HepG2 (cell line): ENCODE data around the gene PFDN1. TPM values are rescaled to one million over a fixed set of nuclear protein-coding genes. Genes with fewer than 3 reads are reported as not detected.

Experiments used
- ATAC-seq: fragments of 200-7000 bp; cut with Tn5 transposase; 3 replicates; pipeline ENCODE4 v1.9.1; 2020; ENCODE audit warnings: mild to moderate bottlenecking, moderate library complexity
- BruUV-seq: library from RNA; stranded (reverse); fragments of 400-500 nt; replicated peaks from 2 replicates; lab custom pipeline; 2021; lab: Mats Ljungman, UMichigan
- CTCF ChIA-PET: fragments of 300-600 bp; formaldehyde crosslinking; extraction: SDS; loops from one replicate; lab custom pipeline; 2021; ENCODE audit warnings: low total read pairs, inconsistent platforms, low intra/inter-chr PET ratio; lab: Yijun Ruan, JAX
- POLR2A ChIA-PET: fragments of 350-600 bp; sonication (Branson Sonifier 250); formaldehyde crosslinking; loops from one replicate; lab custom pipeline; 2020; ENCODE audit warnings: antibody characterized with exemption, inconsistent platforms; lab: Yijun Ruan, JAX
- DNase-seq: peaks from one replicate; pipeline ENCODE4 v3.0.0-alpha.2; 2015; ENCODE audit warnings: low spot score
- FAIRE-seq: peaks from 3 replicates; lab custom pipeline; 2011; peaks lifted over from hg19 to GRCh38; lab: Jason Lieb, UNC
- H2AFZ ChIP-seq: one replicate; pipeline ENCODE4 v1.6.1; 2011; ENCODE audit warnings: low read length, inconsistent platforms
- H3K27ac ChIP-seq: fragments of 300-600 bp; 3 replicates; pipeline ENCODE4 v1.8.0; 2011; ENCODE audit warnings: mixed run types, mild to moderate bottlenecking, mixed read lengths, low read length, inconsistent platforms; ENCODE audit not compliant: insufficient read depth; ENCODE audit errors: extremely low read length
- H3K27me3 ChIP-seq, 2 experiments: fragments of 200-600 bp in 1 of 2; 2 replicates in 1 of 2; 3 replicates in 1 of 2; pipeline versions ENCODE4 v1.6.0 to v1.8.0; 2011; ENCODE audit warnings: low read length in 2 of 2, mild to moderate bottlenecking in 2 of 2, moderate library complexity in 2 of 2, inconsistent platforms in 1 of 2; ENCODE audit not compliant: insufficient read depth in 2 of 2, control insufficient read depth in 1 of 2
- H3K36me3 ChIP-seq, 2 experiments: fragments of 200-600 bp in 1 of 2; replicated peaks in 1 of 2; 2 replicates in 1 of 2; 3 replicates in 1 of 2; pipeline versions ENCODE4 v1.5.1 to v1.8.0; 2011; ENCODE audit warnings: low read length in 2 of 2, inconsistent platforms in 1 of 2; ENCODE audit not compliant: insufficient read depth in 2 of 2, control insufficient read depth in 1 of 2
- H3K4me1 ChIP-seq: 2 replicates; pipeline ENCODE4 v1.5.1; 2012; ENCODE audit warnings: low read length, inconsistent platforms; ENCODE audit not compliant: insufficient read depth
- H3K4me2 ChIP-seq: 2 replicates; pipeline ENCODE4 v1.6.0; 2011; ENCODE audit warnings: low read depth, low read length, inconsistent platforms
- H3K4me3 ChIP-seq, 3 experiments: fragments of 200-600 bp in 1 of 3; sonication (generic), shearing (Covaris generic) in 1 of 3; replicated peaks in 1 of 3; 2 replicates each; pipeline ENCODE4 v1.5.1; 2011 to 2016; ENCODE audit warnings: low read length in 3 of 3, inconsistent platforms in 2 of 3, low read depth in 2 of 3, mild to moderate bottlenecking in 2 of 3, control low read depth in 1 of 3, mixed read lengths in 1 of 3; ENCODE audit not compliant: insufficient read depth in 1 of 3
- H3K79me2 ChIP-seq: one replicate; pipeline ENCODE4 v1.6.1; 2011; ENCODE audit warnings: low read length, inconsistent platforms; ENCODE audit not compliant: insufficient read depth
- H3K9ac ChIP-seq: 2 replicates; pipeline ENCODE4 v1.6.0; 2011; ENCODE audit warnings: mild to moderate bottlenecking, low read depth, low read length, inconsistent platforms; ENCODE audit not compliant: insufficient read depth
- H3K9me3 ChIP-seq: 2 replicates; pipeline ENCODE4 v1.5.1; 2012; ENCODE audit warnings: mild to moderate bottlenecking, low read length
- H4K20me1 ChIP-seq: 2 replicates; pipeline ENCODE4 v1.6.0; 2011; ENCODE audit warnings: inconsistent platforms, mild to moderate bottlenecking, low read length, moderate library complexity; ENCODE audit not compliant: insufficient read depth
- ARID3A ChIP-seq: IDR thresholded peaks from 2 replicates; pipeline ENCODE4 v1.6.1; 2012; ENCODE audit warnings: low read depth, low read length, improper control_type of control experiment
- FOSL1 ChIP-seq: sonication (generic); formaldehyde crosslinking; IDR thresholded peaks from 2 replicates; pipeline ENCODE4 v1.9.0; 2021; ENCODE audit warnings: missing genetic modification reagents, borderline replicate concordance
- FOXA3 ChIP-seq: IDR thresholded peaks from 2 replicates; pipeline ENCODE4 v1.6.1; 2016; ENCODE audit warnings: missing genetic modification reagents, missing compliant biosample characterization
- GFI1 ChIP-seq: sonication (generic); formaldehyde crosslinking; IDR thresholded peaks from 2 replicates; pipeline ENCODE4 v1.5.0; 2020; ENCODE audit warnings: missing genetic modification reagents, mild to moderate bottlenecking, borderline replicate concordance
- MAFF ChIP-seq: IDR thresholded peaks from 2 replicates; pipeline ENCODE4 v1.6.1; 2011; ENCODE audit warnings: low read depth, low read length, improper control_type of control experiment
- MATR3 ChIP-seq: sonication (generic); formaldehyde crosslinking; IDR thresholded peaks from 2 replicates; pipeline ENCODE4 v1.4.0; 2020; ENCODE audit warnings: missing genetic modification reagents
- NPAS2 ChIP-seq: sonication (generic); formaldehyde crosslinking; IDR thresholded peaks from 2 replicates; pipeline ENCODE4 v1.8.0; 2022; ENCODE audit warnings: mild to moderate bottlenecking, missing genetic modification reagents, borderline replicate concordance
- PITX1 ChIP-seq: sonication (generic); formaldehyde crosslinking; IDR thresholded peaks from 2 replicates; pipeline ENCODE4 v1.5.1; 2020; ENCODE audit warnings: mild to moderate bottlenecking, missing genetic modification reagents
- SKIL ChIP-seq: sonication (generic); formaldehyde crosslinking; IDR thresholded peaks from 2 replicates; pipeline ENCODE4 v1.8.0; 2022; ENCODE audit warnings: missing genetic modification reagents, mild to moderate bottlenecking, moderate library complexity, borderline replicate concordance
- YY1 ChIP-seq: IDR thresholded peaks from 2 replicates; pipeline ENCODE4 v1.6.1; 2011; ENCODE audit warnings: low read length, low read depth, moderate library complexity, mild to moderate bottlenecking; ENCODE audit not compliant: insufficient read depth, insufficient replicate concordance
- ZMYM3 ChIP-seq: sonication (generic); formaldehyde crosslinking; IDR thresholded peaks from 2 replicates; pipeline ENCODE4 v1.5.1; 2020; ENCODE audit warnings: mild to moderate bottlenecking, missing genetic modification reagents
- ZNF383 ChIP-seq: sonication (generic); formaldehyde crosslinking; IDR thresholded peaks from 2 replicates; pipeline ENCODE4 v1.4.0; 2020; ENCODE audit warnings: missing genetic modification reagents, mild to moderate bottlenecking, borderline replicate concordance
- ZNF780A ChIP-seq: sonication (generic); formaldehyde crosslinking; IDR thresholded peaks from 2 replicates; pipeline ENCODE4 v1.8.0; 2022; ENCODE audit warnings: mild to moderate bottlenecking, missing genetic modification reagents, moderate library complexity
- WGBS: methylation state at CpG from one replicate; pipeline ENCODE4 v1.1.6; 2017; ENCODE audit warnings: low lambda C conversion rate; 5-methylcytosine and 5-hydroxymethylcytosine counted together
- in situ Hi-C: cut with HindIII; loops from 2 replicates; pipeline ENCODE4 v1.10.0; 2017; ENCODE audit warnings: low pct_unique_long_range_greater_than_20kb; ENCODE audit not compliant: extremely low pct_ligation_motif_present
- intact Hi-C: fragments of 100-400 bp; cut with micrococcal nuclease; formaldehyde crosslinking; loops from one replicate; pipeline ENCODE4 v1.10.0; 2022; ENCODE audit not compliant: unreplicated experiment
- polyA plus RNA-seq, 8 experiments: library from polyadenylated mRNA; depleted of rRNA in 3 of 8; stranded (reverse) in 7 of 8; unstranded in 1 of 8; fragments of >200 nt; fragmentation: Illumina TruSeq in 4 of 8; extraction: Trizol in 4 of 8; gene quantifications; 2 replicates each; pipeline versions ENCODE4 v1.2.1 to v1.2.3, GENCODE V29; 2011 to 2016; ENCODE audit warnings: low read depth in 4 of 8, missing spikeins in 1 of 8, mixed read lengths in 1 of 8; ENCODE audit not compliant: insufficient read depth in 1 of 8
- total RNA-seq, 5 experiments: library from RNA; depleted of rRNA; stranded (reverse); fragments of >200 nt; fragmentation: Illumina TruSeq; extraction: Trizol; gene quantifications; 2 replicates each; pipeline ENCODE4 v1.2.3, GENCODE V29; 2016; ENCODE audit warnings: low read depth in 1 of 5
- TF ChIP-seq, protein P1 (sequence below): sonication (generic); formaldehyde crosslinking; conservative IDR thresholded peaks from 2 replicates; pipeline ENCODE4 v1.4.0; 2020; ENCODE audit warnings: mild to moderate bottlenecking, missing genetic modification reagents, moderate library complexity

The PFDN1 gene
- total and polyA plus RNA-seq, 2 of the 13 experiments (the other 11 are each of a cell fraction or from before 2014, with no cell fraction given), result 67.2 to 70.8 TPM

GRCh38 chr5:140261403-140262171 is 41.3 kb downstream of the PFDN1 start:
- H3K9ac ChIP-seq, result no peak overlapping the region
- no peak overlapping the region for H2AFZ ChIP-seq
- peak overlapping the region; percentile 41 for H3K27ac ChIP-seq
- peak; percentile 85 for DNase-seq
- ATAC-seq, result peak; percentile 97
- peak; percentile 56 for FAIRE-seq
- peaks cover 2% of the 10 kb centered on the region; the same call in 1 of the 2 replicates for H4K20me1 ChIP-seq
- ChIA-PET CTCF (no interaction called here), POLR2A (interaction anchor here (0.7 to 2.9 kb wide), 6 partner anchors 21 to 97 kb away, joined by 3 to 14 read pairs (median 4); partner anchors contain the start of genes HBEGF and PFDN1)
- H3K4me3 ChIP-seq, result peak overlapping the region in 1 of 3 experiments; percentile 11; a peak in 1 of 6 replicates
- H3K79me2 ChIP-seq, result peaks cover 46% of the 10 kb centered on the region
- peaks cover 5 to 13% of the 10 kb centered on the region in 2 experiments; a peak in 4 of 5 replicates for H3K36me3 ChIP-seq
- H3K9me3 ChIP-seq, result no peaks in the 10 kb centered on the region
- in situ Hi-C loops (no loop called here), intact Hi-C loops (loop anchor here (5.0 kb wide), 2 partner anchors 41 to 86 kb away; partner anchors contain the start of genes HBEGF and PFDN1)
- H3K4me1 ChIP-seq, result peaks cover 37% of the 10 kb centered on the region
- peak overlapping the region; percentile 59 for H3K4me2 ChIP-seq
- BruUV-seq, result no TSS peak
- no peaks in the 10 kb centered on the region for H3K27me3 ChIP-seq
- 14% methylated on average over 8 of the region's 8 CpGs for WGBS
- TF ChIP-seq MATR3 (CRISPR knock-in tag) (no peak), ZNF383 (CRISPR knock-in tag) (no peak), NPAS2 (CRISPR knock-in tag) (no peak), FOXA3 (CRISPR knock-in tag) (peak; percentile 73; the same call in 1 of the 2 replicates), ZNF780A (CRISPR knock-in tag) (no peak), MAFF (peak; percentile 46; the same call in 1 of the 2 replicates), YY1 (no peak), ARID3A (0 out of 2 replicates have a peak, but pooled peaks have one; percentile 48), ZMYM3 (CRISPR knock-in tag) (no peak), FOSL1 (CRISPR knock-in tag) (peak; percentile 52; the same call in 1 of the 2 replicates), SKIL (CRISPR knock-in tag) (no peak), PITX1 (CRISPR knock-in tag) (no peak), GFI1 (CRISPR knock-in tag) (peak; percentile 79; the same call in 1 of the 2 replicates)
- TF ChIP-seq, protein P1, sequence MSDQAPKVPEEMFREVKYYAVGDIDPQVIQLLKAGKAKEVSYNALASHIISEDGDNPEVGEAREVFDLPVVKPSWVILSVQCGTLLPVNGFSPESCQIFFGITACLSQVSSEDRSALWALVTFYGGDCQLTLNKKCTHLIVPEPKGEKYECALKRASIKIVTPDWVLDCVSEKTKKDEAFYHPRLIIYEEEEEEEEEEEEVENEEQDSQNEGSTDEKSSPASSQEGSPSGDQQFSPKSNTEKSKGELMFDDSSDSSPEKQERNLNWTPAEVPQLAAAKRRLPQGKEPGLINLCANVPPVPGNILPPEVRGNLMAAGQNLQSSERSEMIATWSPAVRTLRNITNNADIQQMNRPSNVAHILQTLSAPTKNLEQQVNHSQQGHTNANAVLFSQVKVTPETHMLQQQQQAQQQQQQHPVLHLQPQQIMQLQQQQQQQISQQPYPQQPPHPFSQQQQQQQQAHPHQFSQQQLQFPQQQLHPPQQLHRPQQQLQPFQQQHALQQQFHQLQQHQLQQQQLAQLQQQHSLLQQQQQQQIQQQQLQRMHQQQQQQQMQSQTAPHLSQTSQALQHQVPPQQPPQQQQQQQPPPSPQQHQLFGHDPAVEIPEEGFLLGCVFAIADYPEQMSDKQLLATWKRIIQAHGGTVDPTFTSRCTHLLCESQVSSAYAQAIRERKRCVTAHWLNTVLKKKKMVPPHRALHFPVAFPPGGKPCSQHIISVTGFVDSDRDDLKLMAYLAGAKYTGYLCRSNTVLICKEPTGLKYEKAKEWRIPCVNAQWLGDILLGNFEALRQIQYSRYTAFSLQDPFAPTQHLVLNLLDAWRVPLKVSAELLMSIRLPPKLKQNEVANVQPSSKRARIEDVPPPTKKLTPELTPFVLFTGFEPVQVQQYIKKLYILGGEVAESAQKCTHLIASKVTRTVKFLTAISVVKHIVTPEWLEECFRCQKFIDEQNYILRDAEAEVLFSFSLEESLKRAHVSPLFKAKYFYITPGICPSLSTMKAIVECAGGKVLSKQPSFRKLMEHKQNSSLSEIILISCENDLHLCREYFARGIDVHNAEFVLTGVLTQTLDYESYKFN (CRISPR knock-in tag), result 0 out of 2 replicates have a peak, but pooled peaks have one; percentile 32
